Mesenchymal stem cell (in vitro differentiated cells and primary cell): ENCODE measurements around the gene GP9.
"Not testable (repeated sequence)": the region's sequence is repeated elsewhere in the genome, so short reads cannot be mapped to it uniquely, and the experiment has no call there.

ENCODE experiments used
- DNase-seq: peaks from one replicate; pipeline ENCODE4 v3.0.0-alpha.2; 2013
- H2AFZ ChIP-seq: one replicate; pipeline ENCODE4 v1.6.1; 2013; ENCODE audit warnings: low read depth, mild to moderate bottlenecking, control low read depth, inconsistent platforms, low read length, moderate library complexity
- H2AK5ac ChIP-seq: 2 replicates; pipeline ENCODE4 v1.6.1; 2013; ENCODE audit warnings: low read length, moderate library complexity, mild to moderate bottlenecking, inconsistent platforms; ENCODE audit not compliant: severe bottlenecking
- H2BK120ac ChIP-seq: one replicate; pipeline ENCODE4 v1.6.1; 2013; ENCODE audit warnings: low read depth, mild to moderate bottlenecking, inconsistent platforms, low read length, moderate library complexity
- H2BK12ac ChIP-seq, 2 experiments: one replicate each; pipeline ENCODE4 v1.6.1; 2013; ENCODE audit warnings: inconsistent platforms in 2 of 2, low read length in 2 of 2, mild to moderate bottlenecking in 2 of 2, moderate library complexity in 2 of 2, control low read depth in 1 of 2
- H2BK15ac ChIP-seq: one replicate; pipeline ENCODE4 v1.6.1; 2013; ENCODE audit warnings: mild to moderate bottlenecking, low read depth, inconsistent platforms; ENCODE audit not compliant: poor library complexity, severe bottlenecking
- H2BK5ac ChIP-seq: 2 replicates; pipeline ENCODE4 v1.6.1; 2013; ENCODE audit warnings: low read depth, mild to moderate bottlenecking, low read length, control low read depth, inconsistent platforms; ENCODE audit not compliant: poor library complexity, severe bottlenecking
- H3K14ac ChIP-seq, 2 experiments: one replicate each; pipeline ENCODE4 v1.6.1; 2013; ENCODE audit warnings: inconsistent platforms in 2 of 2, low read length in 2 of 2, control low read depth in 1 of 2, mild to moderate bottlenecking in 1 of 2, moderate library complexity in 1 of 2
- H3K18ac ChIP-seq, 2 experiments: one replicate each; pipeline ENCODE4 v1.6.1; 2013; ENCODE audit warnings: inconsistent platforms in 2 of 2, low read length in 2 of 2, control low read depth in 1 of 2, low read depth in 1 of 2, mild to moderate bottlenecking in 1 of 2
- H3K23ac ChIP-seq, 2 experiments: one replicate each; pipeline ENCODE4 v1.6.1; 2013; ENCODE audit warnings: inconsistent platforms in 2 of 2, low read length in 2 of 2, mild to moderate bottlenecking in 2 of 2, moderate library complexity in 2 of 2, control low read depth in 1 of 2
- H3K27ac ChIP-seq: 2 replicates; pipeline ENCODE4 v1.5.1; 2013; ENCODE audit warnings: mild to moderate bottlenecking, moderate library complexity, low read length, control low read depth, inconsistent platforms; ENCODE audit not compliant: poor library complexity, severe bottlenecking
- H3K27me3 ChIP-seq, 2 experiments: 2 replicates each; pipeline versions ENCODE4 v1.6.1 to v1.7.0; 2013; ENCODE audit warnings: low read length in 2 of 2, mild to moderate bottlenecking in 2 of 2, moderate library complexity in 2 of 2, control low read depth in 1 of 2, inconsistent platforms in 1 of 2; ENCODE audit not compliant: control insufficient read depth in 1 of 2, insufficient read depth in 1 of 2
- H3K36me3 ChIP-seq, 2 experiments: 2 replicates each; pipeline versions ENCODE4 v1.6.1 to v1.7.0; 2013; ENCODE audit warnings: low read length in 2 of 2, control low read depth in 1 of 2, inconsistent platforms in 1 of 2, low read depth in 1 of 2, mild to moderate bottlenecking in 1 of 2; ENCODE audit not compliant: insufficient read depth in 2 of 2, control insufficient read depth in 1 of 2
- H3K4ac ChIP-seq, 2 experiments: one replicate each; pipeline ENCODE4 v1.6.1; 2013; ENCODE audit warnings: inconsistent platforms in 2 of 2, low read length in 2 of 2, mild to moderate bottlenecking in 2 of 2, moderate library complexity in 2 of 2, control low read depth in 1 of 2, low read depth in 1 of 2
- H3K4me1 ChIP-seq: 2 replicates; pipeline ENCODE4 v1.6.1; 2013; ENCODE audit warnings: low read depth, low read length, control low read depth; ENCODE audit not compliant: control insufficient read depth, insufficient read depth
- H3K4me2 ChIP-seq: 2 replicates; pipeline ENCODE4 v1.6.1; 2013; ENCODE audit warnings: low read length, mild to moderate bottlenecking, inconsistent platforms; ENCODE audit not compliant: poor library complexity, severe bottlenecking
- H3K4me3 ChIP-seq, 2 experiments: 2 replicates each; pipeline versions ENCODE4 v1.5.1 to v1.7.0; 2013; ENCODE audit warnings: low read length in 2 of 2, mild to moderate bottlenecking in 2 of 2, control low read depth in 1 of 2, low read depth in 1 of 2; ENCODE audit not compliant: insufficient read depth in 1 of 2
- H3K79me1 ChIP-seq: replicated peaks from 2 replicates; pipeline ENCODE4 v1.6.1; 2013; ENCODE audit warnings: mild to moderate bottlenecking, control low read depth, low read length, inconsistent platforms; ENCODE audit not compliant: poor library complexity, severe bottlenecking
- H3K9ac ChIP-seq: 2 replicates; pipeline ENCODE4 v1.7.0; 2013; ENCODE audit warnings: mild to moderate bottlenecking, low read length, moderate library complexity
- H3K9me3 ChIP-seq: 2 replicates; pipeline ENCODE4 v1.7.0; 2013; ENCODE audit warnings: mild to moderate bottlenecking, low read length; ENCODE audit not compliant: control insufficient read depth
- H4K8ac ChIP-seq: one replicate; pipeline ENCODE4 v1.6.1; 2013; ENCODE audit warnings: inconsistent platforms, mild to moderate bottlenecking, low read length, moderate library complexity
- H4K91ac ChIP-seq: one replicate; pipeline ENCODE4 v1.6.1; 2013; ENCODE audit warnings: mild to moderate bottlenecking, low read length, inconsistent platforms
- WGBS: methylation state at CpG from one replicate; pipeline ENCODE4 v1.1.7; 2013; ENCODE audit warnings: mixed read lengths; 5-methylcytosine and 5-hydroxymethylcytosine counted together

GP9 gene

GRCh38 chr3:129085818-129086217 is 25.2 kb downstream of the GP9 start:
- H4K91ac ChIP-seq = no peak overlapping the region
- no peaks in the 10 kb centered on the region for H3K27me3 ChIP-seq
- H3K4ac ChIP-seq = no peak overlapping the region
- H3K4me3 ChIP-seq = no peak overlapping the region
- no peak overlapping the region for H2AFZ ChIP-seq
- H3K23ac ChIP-seq = no peak overlapping the region
- H3K4me1 ChIP-seq = peaks cover 1% of the 10 kb centered on the region
- no peak overlapping the region for H2BK15ac ChIP-seq
- H3K27ac ChIP-seq = no peak overlapping the region
- no peak overlapping the region for H3K4me2 ChIP-seq
- no peak overlapping the region for H2AK5ac ChIP-seq
- no peak overlapping the region for H2BK12ac ChIP-seq
- H3K9ac ChIP-seq = no peak overlapping the region
- H2BK120ac ChIP-seq = no peak overlapping the region
- no peak overlapping the region for H3K18ac ChIP-seq
- H2BK5ac ChIP-seq = no peak overlapping the region
- DNase-seq = no peak
- 87% methylated on average over 4 of the region's 4 CpGs for WGBS
- H3K14ac ChIP-seq = no peak overlapping the region
- H3K9me3 ChIP-seq = no peaks in the 10 kb centered on the region
- peaks cover 0 to 12% of the 10 kb centered on the region in 2 experiments for H3K36me3 ChIP-seq
- H3K79me1 ChIP-seq = no peaks in the 10 kb centered on the region
- H4K8ac ChIP-seq = no peak overlapping the region

GRCh38 chr3:129087138-129087702 is 26.6 kb downstream of the GP9 start:
- no peak for DNase-seq
- Histone ChIP-seq H2BK12ac (no peak overlapping the region), H3K4me1 (peaks cover 1% of the 10 kb centered on the region), H2BK15ac (no peak overlapping the region), H3K27me3 (no peaks in the 10 kb centered on the region), H3K36me3 (peaks cover 10 to 22% of the 10 kb centered on the region in 2 experiments), H3K14ac (no peak overlapping the region), H4K91ac (no peak overlapping the region), H3K18ac (no peak overlapping the region), H2BK120ac (no peak overlapping the region), H3K9me3 (no peaks in the 10 kb centered on the region), H3K4ac (no peak overlapping the region), H3K4me3 (no peak overlapping the region), H2AK5ac (no peak overlapping the region), H3K9ac (peak overlapping the region; percentile 70), H2BK5ac (no peak overlapping the region), H2AFZ (no peak overlapping the region), H3K27ac (no peak overlapping the region), H3K23ac (no peak overlapping the region), H4K8ac (no peak overlapping the region), H3K4me2 (no peak overlapping the region), H3K79me1 (peaks cover 5% of the 10 kb centered on the region)
- 96% methylated on average over 7 of the region's 8 CpGs for WGBS

- H2BK120ac ChIP-seq, H3K14ac ChIP-seq, H3K4me3 ChIP-seq, H2BK5ac ChIP-seq, H2BK15ac ChIP-seq, H3K9ac ChIP-seq, H3K23ac ChIP-seq, H3K4me1 ChIP-seq, H3K9me3 ChIP-seq, H3K79me1 ChIP-seq, H4K8ac ChIP-seq, H2AFZ ChIP-seq, H3K4me2 ChIP-seq, H4K91ac ChIP-seq, H3K27ac ChIP-seq, H3K27me3 ChIP-seq, H3K18ac ChIP-seq, H2BK12ac ChIP-seq, H2AK5ac ChIP-seq, H3K4ac ChIP-seq: not testable (repeated sequence)
- peak; percentile 31 for DNase-seq
- WGBS = no CpG with 5 or more reads among the region's 9 CpGs
- peaks cover 13 to 23% of the 10 kb centered on the region in 2 experiments for H3K36me3 ChIP-seq
These were observed 27.3 kb downstream of the GP9 start for GRCh38 chr3:129087904-129088303.

GRCh38 chr3:129088312-129088711 is 27.7 kb downstream of the GP9 start:
- not testable (repeated sequence) for H2BK15ac ChIP-seq, H3K4me2 ChIP-seq, H3K27ac ChIP-seq, H2BK12ac ChIP-seq, H2BK120ac ChIP-seq, H3K23ac ChIP-seq, H3K14ac ChIP-seq, H3K4me1 ChIP-seq, DNase-seq, H3K27me3 ChIP-seq, H3K9me3 ChIP-seq, H2BK5ac ChIP-seq, H2AK5ac ChIP-seq, H3K18ac ChIP-seq, H3K9ac ChIP-seq, H3K79me1 ChIP-seq, H3K4ac ChIP-seq, H3K4me3 ChIP-seq, H2AFZ ChIP-seq, H4K8ac ChIP-seq, H4K91ac ChIP-seq
- H3K36me3 ChIP-seq = peaks cover 17 to 27% of the 10 kb centered on the region in 2 experiments
- WGBS = no CpG with 5 or more reads among the region's 6 CpGs
